SK-N-SH (cell line): ENCODE results near the gene LTBP2. TPM values are rescaled to one million over a fixed set of nuclear protein-coding genes. Genes with fewer than 3 reads are reported as not detected.

ENCODE experiments used
- CTCF ChIA-PET: fragments of 300-600, 350-600 bp; formaldehyde crosslinking; extraction: SDS; loops from one replicate; lab custom pipeline; 2021; lab: Yijun Ruan, JAX
- POLR2A ChIA-PET: fragments of 350-600 bp; sonication (Branson Sonifier 250); formaldehyde crosslinking; extraction: SDS; loops from one replicate; lab custom pipeline; 2020; ENCODE audit warnings: antibody characterized with exemption, inconsistent platforms; lab: Yijun Ruan, JAX
- DNase-seq: peaks from one replicate; pipeline ENCODE4 v3.0.0; 2012
- H2AFZ ChIP-seq: fragments of 200-600 bp; sonication (generic); 2 replicates; pipeline ENCODE4 v1.8.1; 2016; ENCODE audit warnings: antibody characterized with exemption, mild to moderate bottlenecking, low read depth
- H3F3A ChIP-seq: fragments of 200-600 bp; sonication (generic); replicated peaks from 2 replicates; pipeline ENCODE3; 2016; ENCODE audit warnings: antibody characterized with exemption, mild to moderate bottlenecking; ENCODE audit not compliant: insufficient read depth
- H3K27ac ChIP-seq, 2 experiments: fragments of 200-500 bp in 1 of 2; fragments of 200-600 bp in 1 of 2; sonication (Bioruptor generic) in 1 of 2; sonication (generic), shearing (Covaris generic) in 1 of 2; 2 replicates each; pipeline versions ENCODE4 v1.5.1 to v1.6.1; 2014 to 2016; ENCODE audit warnings: low read depth in 2 of 2, inconsistent platforms in 1 of 2, low read length in 1 of 2, mild to moderate bottlenecking in 1 of 2, mixed read lengths in 1 of 2
- H3K27me3 ChIP-seq: fragments of 200-600 bp; sonication (generic), shearing (Covaris generic); 2 replicates; pipeline ENCODE4 v1.6.1; 2016; ENCODE audit warnings: mixed run types; ENCODE audit not compliant: insufficient read depth
- H3K36me3 ChIP-seq, 2 experiments: fragments of 200-500 bp in 1 of 2; fragments of 200-600 bp in 1 of 2; sonication (Bioruptor generic) in 1 of 2; sonication (generic) in 1 of 2; replicated peaks in 1 of 2; 2 replicates each; pipeline versions ENCODE3 to v1.5.1; 2014 to 2016; ENCODE audit warnings: low read length in 1 of 2, mild to moderate bottlenecking in 1 of 2; ENCODE audit not compliant: insufficient read depth in 2 of 2, control insufficient read depth in 1 of 2
- H3K4me1 ChIP-seq, 2 experiments: fragments of 200-500 bp in 1 of 2; fragments of 200-600 bp in 1 of 2; sonication (Bioruptor generic) in 1 of 2; sonication (generic), shearing (Covaris generic) in 1 of 2; 2 replicates each; pipeline versions ENCODE4 v1.5.1 to v1.6.1; 2014 to 2016; ENCODE audit warnings: low read depth in 1 of 2, low read length in 1 of 2, mixed run types in 1 of 2; ENCODE audit not compliant: insufficient read depth in 2 of 2, control insufficient read depth in 1 of 2
- H3K4me2 ChIP-seq: fragments of 200-600 bp; sonication (generic), shearing (Covaris generic); 2 replicates; pipeline ENCODE4 v1.6.1; 2017; ENCODE audit warnings: mixed run types
- H3K4me3 ChIP-seq, 2 experiments: fragments of 200-500 bp in 1 of 2; fragments of 200-600 bp in 1 of 2; sonication (Bioruptor generic) in 1 of 2; sonication (generic), shearing (Covaris generic) in 1 of 2; 2 replicates each; pipeline versions ENCODE4 v1.5.1 to v1.8.1; 2014 to 2016; ENCODE audit warnings: low read depth in 2 of 2, inconsistent platforms in 1 of 2, low read length in 1 of 2, mild to moderate bottlenecking in 1 of 2, mixed read lengths in 1 of 2, moderate library complexity in 1 of 2
- H3K79me2 ChIP-seq: fragments of 200-600 bp; sonication (generic); 2 replicates; pipeline ENCODE4 v1.8.1; 2017; ENCODE audit warnings: mild to moderate bottlenecking; ENCODE audit not compliant: insufficient read depth
- H3K9ac ChIP-seq: fragments of 200-600 bp; sonication (generic); 2 replicates; pipeline ENCODE4 v1.6.1; 2017; ENCODE audit warnings: mixed run types
- H3K9me2 ChIP-seq: fragments of 200-600 bp; sonication (generic); 2 replicates; pipeline ENCODE4 v1.6.1; 2017; ENCODE audit warnings: mixed run types
- H3K9me3 ChIP-seq: fragments of 200-600 bp; sonication (generic); 2 replicates; pipeline ENCODE4 v1.6.1; 2017; ENCODE audit warnings: mixed run types, mild to moderate bottlenecking, moderate library complexity
- H4K20me1 ChIP-seq: fragments of 200-600 bp; sonication (generic); 2 replicates; pipeline ENCODE4 v1.6.1; 2017; ENCODE audit warnings: mild to moderate bottlenecking, mixed run types; ENCODE audit not compliant: insufficient read depth
- EP300 ChIP-seq, 2 experiments: IDR thresholded peaks; 2 replicates each; pipeline versions ENCODE4 v1.4.0 to v1.6.1; 2012; ENCODE audit warnings: borderline replicate concordance in 1 of 2, low read depth in 1 of 2, low read length in 1 of 2
- FOXM1 ChIP-seq: IDR thresholded peaks from 2 replicates; pipeline ENCODE4 v1.4.0; 2012; ENCODE audit warnings: low read depth, mild to moderate bottlenecking
- GATA2 ChIP-seq: sonication (generic); formaldehyde crosslinking; IDR thresholded peaks from 2 replicates; pipeline ENCODE4 v1.5.0; 2020; ENCODE audit warnings: mild to moderate bottlenecking, missing genetic modification reagents
- NFIC ChIP-seq: IDR thresholded peaks from 2 replicates; pipeline ENCODE4 v1.4.0; 2012; ENCODE audit warnings: borderline replicate concordance
- NRF1 ChIP-seq: IDR thresholded peaks from 2 replicates; pipeline ENCODE4 v1.6.1; 2012; ENCODE audit warnings: low read depth, mild to moderate bottlenecking, low read length
- POLR2AphosphoS5 ChIP-seq: IDR thresholded peaks from 2 replicates; pipeline ENCODE4 v1.6.1; 2012; ENCODE audit warnings: low read depth, low read length
- RAD21 ChIP-seq: IDR thresholded peaks from 2 replicates; pipeline ENCODE4 v1.6.1; 2012; ENCODE audit warnings: mild to moderate bottlenecking, low read length
- REST ChIP-seq: IDR thresholded peaks from 2 replicates; pipeline ENCODE4 v1.6.1; 2012; ENCODE audit warnings: mild to moderate bottlenecking, low read depth, low read length, moderate library complexity
- RXRA ChIP-seq: IDR thresholded peaks from 2 replicates; pipeline ENCODE4 v1.4.0; 2012; ENCODE audit warnings: low read depth, mild to moderate bottlenecking, borderline replicate concordance
- TAF1 ChIP-seq: IDR thresholded peaks from 2 replicates; pipeline ENCODE4 v1.6.1; 2012; ENCODE audit warnings: low read depth, mild to moderate bottlenecking, low read length, moderate library complexity, borderline replicate concordance
- TCF12 ChIP-seq: IDR thresholded peaks from 2 replicates; pipeline ENCODE4 v1.4.0; 2012
- USF1 ChIP-seq: IDR thresholded peaks from 2 replicates; pipeline ENCODE4 v1.4.0; 2012; ENCODE audit warnings: low read depth, borderline replicate concordance
- WGBS: methylation state at CpG from one replicate; pipeline ENCODE4 v1.1.6; 2017; ENCODE audit warnings: low lambda C conversion rate; 5-methylcytosine and 5-hydroxymethylcytosine counted together
- polyA plus RNA-seq, 3 experiments: library from polyadenylated mRNA; depleted of rRNA; stranded (reverse); fragments of >200 nt; gene quantifications; 2 replicates each; pipeline ENCODE4 v1.2.3, GENCODE V29; 2012

LTBP2 gene
- polyA plus RNA-seq, 1 of the 3 experiments (the other 2 are of a cell fraction): 58.8 TPM

GRCh38 chr14:74649167-74649566 lies 37.1 kb upstream of the LTBP2 start:
- 87% methylated on average over 7 of the region's 7 CpGs for WGBS
- no peak overlapping the region; a peak in 1 of 4 replicates for H3K27ac ChIP-seq

GRCh38 chr14:74648601-74649000 lies 36.6 kb upstream of the LTBP2 start:
- Histone ChIP-seq H3K9me2 (no peaks in the 10 kb centered on the region), H3F3A (peaks cover 15% of the 10 kb centered on the region), H3K4me3 (no peak overlapping the region), H4K20me1 (no peaks in the 10 kb centered on the region), H3K27me3 (no peaks in the 10 kb centered on the region), H3K4me1 (peaks cover 21 to 29% of the 10 kb centered on the region in 2 experiments), H3K36me3 (peaks cover 0 to 7% of the 10 kb centered on the region in 2 experiments), H3K9me3 (no peaks in the 10 kb centered on the region), H3K4me2 (no peak overlapping the region), H2AFZ (no peak overlapping the region), H3K9ac (no peak overlapping the region), H3K79me2 (no peaks in the 10 kb centered on the region), H3K27ac (peak overlapping the region in 1 of 2 experiments; percentile 67; a peak in 2 of 4 replicates)
- 96% methylated on average over 6 of the region's 7 CpGs for WGBS
- TF ChIP-seq POLR2AphosphoS5 (0 out of 2 replicates have a peak, but pooled peaks have one; percentile 12), TCF12 (no peak), RXRA (no peak)
- no peak for DNase-seq
- ChIA-PET CTCF (interaction anchor here (0.6 to 3.6 kb wide), 6 partner anchors 11 to 148 kb away, joined by 3 to 17 read pairs (median 4); partner anchors contain the start of gene LTBP2), POLR2A (no interaction called here)

More at GRCh38 chr14:74649167-74649566, 37.1 kb upstream of the LTBP2 start:
- Histone ChIP-seq H4K20me1 (no peaks in the 10 kb centered on the region), H3K9ac (no peak overlapping the region), H3K27me3 (no peaks in the 10 kb centered on the region), H3K4me2 (no peak overlapping the region), H3K36me3 (peaks cover 2 to 7% of the 10 kb centered on the region in 2 experiments), H3K9me3 (no peaks in the 10 kb centered on the region), H3K4me1 (peaks cover 22 to 34% of the 10 kb centered on the region in 2 experiments), H3K4me3 (no peak overlapping the region), H3K79me2 (no peaks in the 10 kb centered on the region), H2AFZ (no peak overlapping the region), H3F3A (peaks cover 15% of the 10 kb centered on the region), H3K9me2 (no peaks in the 10 kb centered on the region)
- ChIA-PET CTCF (interaction anchor here (0.9 to 2.3 kb wide), 4 partner anchors 11 to 40 kb away, joined by 4 to 10 read pairs (median 4); no protein-coding TSS in a partner anchor), POLR2A (no interaction called here)
- no peak for TF ChIP-seq TAF1
- no peak for TF ChIP-seq NRF1
- no peak for TF ChIP-seq USF1
- DNase-seq: no peak

- Histone ChIP-seq H3K4me2 (no peak overlapping the region), H4K20me1 (no peaks in the 10 kb centered on the region), H3K79me2 (no peaks in the 10 kb centered on the region), H2AFZ (no peak overlapping the region), H3K4me1 (peaks cover 21 to 29% of the 10 kb centered on the region in 2 experiments)
- DNase-seq: peak; percentile 47
- CTCF ChIA-PET: interaction anchor here (0.6 to 3.6 kb wide), 7 partner anchors 10 to 147 kb away, joined by 3 to 17 read pairs (median 4); partner anchors contain the start of gene LTBP2
- TF ChIP-seq NFIC (peak; percentile 38; the same call in 1 of the 2 replicates), GATA2 (no peak), REST (no peak), TAF1 (no peak), RAD21 (no peak), EP300 (IDR thresholded peaks at IDR 0.05; ENCODE audit: borderline replicate concordance in 1 of 2, low read depth in 1 of 2, low read length in 1 of 2) (no peak), FOXM1 (no peak)
- TF ChIP-seq, all 33 proteins: peak for 1
- Histone ChIP-seq H3K9ac (no peak overlapping the region), H3K9me3 (no peaks in the 10 kb centered on the region), H3K9me2 (no peaks in the 10 kb centered on the region), H3F3A (peaks cover 15% of the 10 kb centered on the region), H3K4me3 (no peak overlapping the region), H3K27ac (peak overlapping the region in 1 of 2 experiments; percentile 67; a peak in 2 of 4 replicates), H3K27me3 (no peaks in the 10 kb centered on the region), H3K36me3 (peaks cover 0 to 3% of the 10 kb centered on the region in 2 experiments)
- 75% methylated on average over 6 of the region's 7 CpGs for WGBS
- POLR2A ChIA-PET: interaction anchor here (0.6 to 0.9 kb wide), 3 partner anchors 10 to 95 kb away, joined by 3 to 4 read pairs (median 3); no protein-coding TSS in a partner anchor
Observed at GRCh38 chr14:74647678-74648461, 35.8 kb upstream of the LTBP2 start.
